ENCODE measurements around the gene TTLL11.
"Not testable (repeated sequence)": the region's sequence is repeated elsewhere in the genome, so short reads cannot be mapped to it uniquely, and the experiment has no call there.

The TTLL11 gene

GRCh38 chr9:121802753-121803152, 290.4 kb downstream of the TTLL11 start:
- no peak for TF ChIP-seq CTCF (IDR thresholded peaks at IDR 0.05; ENCODE audit: low read depth, low read length, missing control alignments)
- no peak for DNase-seq (ENCODE audit: low read depth)

GRCh38 chr9:121801579-121801978, 291.5 kb downstream of the TTLL11 start:
- DNase-seq (ENCODE audit: low read depth) = no peak
- no peak for TF ChIP-seq CTCF (IDR thresholded peaks at IDR 0.05; ENCODE audit: low read depth, low read length, missing control alignments)
- no peak overlapping the region for H3K4me3 ChIP-seq (ENCODE audit: low read depth, low read length)

More at GRCh38 chr9:121802753-121803152, 290.4 kb downstream of the TTLL11 start:
- H3K4me3 ChIP-seq (ENCODE audit: low read depth, low read length) = no peak overlapping the region

DNA sequence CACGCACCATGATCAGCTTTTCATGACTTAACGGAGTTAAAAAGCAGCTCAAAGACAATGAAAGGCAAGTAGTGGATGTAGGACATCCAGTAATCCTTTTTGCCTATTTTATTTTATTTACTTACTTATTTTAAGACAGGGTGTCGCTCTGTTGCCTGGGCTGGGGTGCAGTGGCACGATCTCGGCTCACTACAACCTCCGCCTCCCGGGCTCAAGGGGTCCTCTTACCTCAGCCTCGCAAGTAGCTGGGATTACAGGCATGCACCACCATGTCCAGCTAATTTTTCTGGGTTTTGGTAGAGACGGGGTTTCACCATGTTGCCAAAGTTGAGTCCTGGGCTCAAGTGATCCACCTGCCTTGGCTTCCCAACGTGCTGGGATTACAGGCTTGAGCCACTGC, 292.7 kb downstream of the TTLL11 start:
- no peak for DNase-seq (ENCODE audit: low read depth)
- no peak overlapping the region for H3K4me3 ChIP-seq (ENCODE audit: low read depth, low read length)
- TF ChIP-seq CTCF (IDR thresholded peaks at IDR 0.05; ENCODE audit: low read depth, low read length, missing control alignments) = no peak

GRCh38 chr9:121798941-121799340, 294.2 kb downstream of the TTLL11 start:
- no peak for DNase-seq (ENCODE audit: low read depth)
- no peak overlapping the region for H3K4me3 ChIP-seq (ENCODE audit: low read depth, low read length)
- TF ChIP-seq CTCF (IDR thresholded peaks at IDR 0.05; ENCODE audit: low read depth, low read length, missing control alignments) = no peak

GRCh38 chr9:121797081-121797480, 296.0 kb downstream of the TTLL11 start:
- no peak overlapping the region for H3K4me3 ChIP-seq (ENCODE audit: low read depth, low read length)
- DNase-seq (ENCODE audit: low read depth) = no peak
- TF ChIP-seq CTCF (IDR thresholded peaks at IDR 0.05; ENCODE audit: low read depth, low read length, missing control alignments) = no peak

DNA sequence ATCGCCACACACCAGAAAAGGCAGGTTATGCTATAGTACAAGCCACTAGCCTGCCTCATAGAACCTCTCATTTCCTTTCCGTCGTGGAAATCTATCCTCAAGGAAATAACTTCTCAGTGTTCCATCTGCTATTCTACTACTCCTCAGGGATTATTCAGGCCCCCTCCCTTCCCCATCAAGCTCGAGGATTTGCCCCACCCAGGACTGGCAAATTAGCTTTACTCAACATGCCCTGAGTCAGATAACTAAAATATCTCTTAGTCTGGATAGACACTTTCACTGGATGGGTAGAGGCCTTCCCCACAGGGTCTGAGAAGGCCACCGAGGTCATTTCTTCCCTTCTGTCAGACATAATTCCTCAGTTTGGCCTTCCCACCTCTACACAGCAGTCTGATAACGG, 298.8 kb downstream of the TTLL11 start:
- not testable (repeated sequence) for H3K4me3 ChIP-seq (ENCODE audit: low read depth, low read length); DNase-seq (ENCODE audit: low read depth)

DNA sequence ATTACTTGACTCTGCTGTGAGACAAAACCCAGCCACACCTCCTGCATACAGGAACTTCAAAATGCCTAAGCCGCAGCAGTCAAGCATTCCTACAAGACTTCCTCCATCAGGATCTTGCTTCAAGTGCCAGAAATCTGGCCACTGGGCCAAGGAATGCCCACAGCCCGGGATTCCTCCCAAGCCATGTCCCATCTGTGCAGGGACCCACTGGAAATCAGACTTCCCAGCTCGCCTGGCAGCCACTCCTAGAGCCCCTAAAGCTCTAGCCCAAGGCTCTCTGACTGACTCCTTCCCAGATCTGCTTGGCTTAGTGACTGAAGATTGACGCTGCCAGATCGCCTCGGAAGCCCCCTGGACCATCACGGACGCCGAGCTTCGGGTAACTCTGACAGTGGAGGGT, 300.6 kb downstream of the TTLL11 start:
- DNase-seq (ENCODE audit: low read depth) = not testable (repeated sequence)

GRCh38 chr9:121790841-121791240, 302.3 kb downstream of the TTLL11 start:
- H3K4me3 ChIP-seq (ENCODE audit: low read depth, low read length) = no peak overlapping the region
- DNase-seq (ENCODE audit: low read depth) = no peak
- no peak for TF ChIP-seq CTCF (IDR thresholded peaks at IDR 0.05; ENCODE audit: low read depth, low read length, missing control alignments)

More for the DNA sequence above, 300.6 kb downstream of the TTLL11 start:
- not testable (repeated sequence) for H3K4me3 ChIP-seq (ENCODE audit: low read depth, low read length)

Measured in GM12864 (cell line).